GM12878 (cell line): ENCODE measurements around the gene TP53RK. TPM values are rescaled to one million over a fixed set of nuclear protein-coding genes. Genes with fewer than 3 reads are reported as not detected.

Source experiments
- ATAC-seq: fragments of 200-7000 bp; cut with Tn5 transposase; 3 replicates; pipeline ENCODE4 v1.9.1; 2020; ENCODE audit warnings: mild to moderate bottlenecking, moderate library complexity
- BruUV-seq: library from RNA; stranded (reverse); fragments of 400-500 nt; replicated peaks from 2 replicates; lab custom pipeline; 2021; lab: Mats Ljungman, UMichigan
- CTCF ChIA-PET: fragments of 300-600 bp; sonication (Branson Sonifier 250); formaldehyde crosslinking; extraction: SDS; loops from one replicate; lab custom pipeline; 2021; ENCODE audit warnings: inconsistent platforms; lab: Yijun Ruan, JAX
- POLR2A ChIA-PET: fragments of 350-600 bp; formaldehyde crosslinking; extraction: SDS; loops from one replicate; lab custom pipeline; 2021; ENCODE audit warnings: inconsistent platforms; lab: Charles Lee
- RAD21 ChIA-PET: fragments of 300-600 bp; sonication (Branson Sonifier 250); formaldehyde crosslinking; loops from one replicate; lab custom pipeline; 2023; ENCODE audit warnings: antibody characterized with exemption; ENCODE audit not compliant: unreplicated experiment; lab: Charles Lee
- SMC1A ChIA-PET: fragments of 300-600 bp; sonication (Branson Sonifier 250); formaldehyde crosslinking; loops from one replicate; lab custom pipeline; 2023; ENCODE audit not compliant: unreplicated experiment, uncharacterized antibody; lab: Charles Lee
- DNase-seq: peaks from one replicate; pipeline ENCODE4 v3.0.0-alpha.2; 2011; ENCODE audit warnings: low read depth, low spot score
- FAIRE-seq: peaks from 3 replicates; lab custom pipeline; 2011; peaks lifted over from hg19 to GRCh38; lab: Jason Lieb, UNC
- H2AFZ ChIP-seq: 2 replicates; pipeline ENCODE4 v1.6.0; 2011; ENCODE audit warnings: low read depth, low read length, control low read depth; ENCODE audit not compliant: control insufficient read depth
- H3K27ac ChIP-seq: 2 replicates; pipeline ENCODE4 v1.5.1; 2011; ENCODE audit warnings: control low read depth; ENCODE audit not compliant: control insufficient read depth, insufficient read depth
- H3K27me3 ChIP-seq, 2 experiments: replicated peaks in 1 of 2; 2 replicates each; pipeline versions ENCODE4 v1.6.0 to v1.6.1; 2011; ENCODE audit warnings: low read length in 1 of 2; ENCODE audit not compliant: control insufficient read depth in 2 of 2, insufficient read depth in 2 of 2
- H3K36me3 ChIP-seq, 2 experiments: 2 replicates each; pipeline ENCODE4 v1.5.1; 2011; ENCODE audit warnings: low read length in 1 of 2; ENCODE audit not compliant: control insufficient read depth in 2 of 2, insufficient read depth in 2 of 2
- H3K4me1 ChIP-seq: 2 replicates; pipeline ENCODE4 v1.6.1; 2011; ENCODE audit warnings: mild to moderate bottlenecking, low read length, moderate library complexity, mixed read lengths; ENCODE audit not compliant: control insufficient read depth, insufficient read depth
- H3K4me2 ChIP-seq: 2 replicates; pipeline ENCODE4 v1.6.0; 2011; ENCODE audit warnings: control low read depth; ENCODE audit not compliant: control insufficient read depth, insufficient read depth
- H3K4me3 ChIP-seq: fragments of 200-600 bp; sonication (generic); 2 replicates; pipeline ENCODE4 v1.5.1; 2016
- H3K79me2 ChIP-seq: 2 replicates; pipeline ENCODE4 v1.6.0; 2011; ENCODE audit warnings: low read length; ENCODE audit not compliant: control insufficient read depth, insufficient read depth
- H3K9ac ChIP-seq: 2 replicates; pipeline ENCODE4 v1.8.0; 2011; ENCODE audit warnings: low read length, control low read depth, mixed read lengths; ENCODE audit not compliant: control insufficient read depth, insufficient read depth
- H3K9me3 ChIP-seq: replicated peaks from 3 replicates; pipeline ENCODE4 v1.5.1; 2011; ENCODE audit warnings: mild to moderate bottlenecking, low read length; ENCODE audit not compliant: control insufficient read depth, insufficient read depth
- H4K20me1 ChIP-seq: 2 replicates; pipeline ENCODE4 v1.6.0; 2011; ENCODE audit not compliant: control insufficient read depth, insufficient read depth
- RB1 ChIP-seq: fragments of 450-650 bp; formaldehyde crosslinking; IDR thresholded peaks from 2 replicates; pipeline ENCODE4 v1.6.1; 2017; ENCODE audit warnings: mild to moderate bottlenecking, borderline replicate concordance
- SP1 ChIP-seq: IDR thresholded peaks from one replicate; pipeline ENCODE4 v1.6.1; 2011; ENCODE audit warnings: low read depth, low read length
- WGBS: methylation state at CpG from one replicate; pipeline ENCODE4 v1.1.6; 2016; ENCODE audit warnings: low lambda C conversion rate; ENCODE audit not compliant: insufficient replicate concordance, insufficient coverage; ENCODE audit errors: missing lambda C conversion rate; 5-methylcytosine and 5-hydroxymethylcytosine counted together
- in situ Hi-C: fragments of 300-500 bp; cut with MboI; formaldehyde crosslinking; loops from 9 replicates; pipeline ENCODE4 v1.14.3; 2018; ENCODE audit warnings: mixed read lengths
- intact Hi-C: fragments of 100-400 bp; cut with micrococcal nuclease; formaldehyde crosslinking; loops from one replicate; pipeline ENCODE4 v1.14.2; 2022; ENCODE audit not compliant: unreplicated experiment
- polyA plus RNA-seq, 11 experiments: library from polyadenylated mRNA; depleted of rRNA in 4 of 11; unstranded in 6 of 11; stranded (reverse) in 5 of 11; fragments of >200 nt; fragmentation: Nextera tagmentation in 4 of 11; fragmentation: Illumina TruSeq in 1 of 11; extraction: Ambion mirVana in 4 of 11; extraction: Trizol in 1 of 11; gene quantifications; 1 replicate in 1 of 11; 2 replicates in 10 of 11; pipeline versions ENCODE4 v1.2.1 to v1.2.3, GENCODE V29; 2011 to 2016; ENCODE audit warnings: inconsistent platforms in 2 of 11, missing spikeins in 2 of 11, low read depth in 1 of 11
- total RNA-seq, 4 experiments: library from RNA; depleted of rRNA in 3 of 4; stranded (reverse); fragments of >200 nt in 3 of 4; fragmentation: Illumina TruSeq in 1 of 4; extraction: Trizol in 1 of 4; gene quantifications; 2 replicates each; pipeline versions ENCODE4 v1.2.1 to v1.2.3, GENCODE V29; 2013 to 2021
- TF ChIP-seq, protein P1 (sequence below): fragments of 450-650 bp; formaldehyde crosslinking; IDR thresholded peaks from 2 replicates; pipeline ENCODE4 v1.5.0; 2022; ENCODE audit warnings: mild to moderate bottlenecking, missing genetic modification characterization
- TF ChIP-seq, protein P2 (sequence below): fragments of 450-650 bp; IDR thresholded peaks from 2 replicates; pipeline ENCODE4 v1.6.1; 2016; ENCODE audit warnings: mild to moderate bottlenecking
- TF ChIP-seq, protein P3 (sequence below): fragments of 450-650 bp; formaldehyde crosslinking; IDR thresholded peaks from 2 replicates; pipeline ENCODE4 v1.4.0; 2020; ENCODE audit warnings: mild to moderate bottlenecking, moderate library complexity
- TF ChIP-seq, protein P4 (sequence below): fragments of 450-650 bp; IDR thresholded peaks from 2 replicates; pipeline ENCODE4 v1.6.1; 2017; ENCODE audit warnings: mild to moderate bottlenecking, moderate library complexity

Gene TP53RK
- total and polyA plus RNA-seq, 10 of the 15 experiments (the other 5 are each of a cell fraction or from before 2014, with no cell fraction given), result 3.8 to 23.1 (median 16.1) TPM

DNA sequence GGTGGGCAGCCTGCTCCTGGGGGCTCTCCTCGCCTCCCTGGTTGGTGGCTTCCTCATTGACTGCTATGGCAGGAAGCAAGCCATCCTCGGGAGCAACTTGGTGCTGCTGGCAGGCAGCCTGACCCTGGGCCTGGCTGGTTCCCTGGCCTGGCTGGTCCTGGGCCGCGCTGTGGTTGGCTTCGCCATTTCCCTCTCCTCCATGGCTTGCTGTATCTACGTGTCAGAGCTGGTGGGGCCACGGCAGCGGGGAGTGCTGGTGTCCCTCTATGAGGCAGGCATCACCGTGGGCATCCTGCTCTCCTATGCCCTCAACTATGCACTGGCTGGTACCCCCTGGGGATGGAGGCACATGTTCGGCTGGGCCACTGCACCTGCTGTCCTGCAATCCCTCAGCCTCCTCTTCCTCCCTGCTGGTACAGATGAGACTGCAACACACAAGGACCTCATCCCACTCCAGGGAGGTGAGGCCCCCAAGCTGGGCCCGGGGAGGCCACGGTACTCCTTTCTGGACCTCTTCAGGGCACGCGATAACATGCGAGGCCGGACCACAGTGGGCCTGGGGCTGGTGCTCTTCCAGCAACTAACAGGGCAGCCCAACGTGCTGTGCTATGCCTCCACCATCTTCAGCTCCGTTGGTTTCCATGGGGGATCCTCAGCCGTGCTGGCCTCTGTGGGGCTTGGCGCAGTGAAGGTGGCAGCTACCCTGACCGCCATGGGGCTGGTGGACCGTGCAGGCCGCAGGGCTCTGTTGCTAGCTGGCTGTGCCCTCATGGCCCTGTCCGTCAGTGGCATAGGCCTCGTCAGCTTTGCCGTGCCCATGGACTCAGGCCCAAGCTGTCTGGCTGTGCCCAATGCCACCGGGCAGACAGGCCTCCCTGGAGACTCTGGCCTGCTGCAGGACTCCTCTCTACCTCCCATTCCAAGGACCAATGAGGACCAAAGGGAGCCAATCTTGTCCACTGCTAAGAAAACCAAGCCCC is 36.2 kb upstream of the TP53RK start (continued):
- TF ChIP-seq, protein P1, sequence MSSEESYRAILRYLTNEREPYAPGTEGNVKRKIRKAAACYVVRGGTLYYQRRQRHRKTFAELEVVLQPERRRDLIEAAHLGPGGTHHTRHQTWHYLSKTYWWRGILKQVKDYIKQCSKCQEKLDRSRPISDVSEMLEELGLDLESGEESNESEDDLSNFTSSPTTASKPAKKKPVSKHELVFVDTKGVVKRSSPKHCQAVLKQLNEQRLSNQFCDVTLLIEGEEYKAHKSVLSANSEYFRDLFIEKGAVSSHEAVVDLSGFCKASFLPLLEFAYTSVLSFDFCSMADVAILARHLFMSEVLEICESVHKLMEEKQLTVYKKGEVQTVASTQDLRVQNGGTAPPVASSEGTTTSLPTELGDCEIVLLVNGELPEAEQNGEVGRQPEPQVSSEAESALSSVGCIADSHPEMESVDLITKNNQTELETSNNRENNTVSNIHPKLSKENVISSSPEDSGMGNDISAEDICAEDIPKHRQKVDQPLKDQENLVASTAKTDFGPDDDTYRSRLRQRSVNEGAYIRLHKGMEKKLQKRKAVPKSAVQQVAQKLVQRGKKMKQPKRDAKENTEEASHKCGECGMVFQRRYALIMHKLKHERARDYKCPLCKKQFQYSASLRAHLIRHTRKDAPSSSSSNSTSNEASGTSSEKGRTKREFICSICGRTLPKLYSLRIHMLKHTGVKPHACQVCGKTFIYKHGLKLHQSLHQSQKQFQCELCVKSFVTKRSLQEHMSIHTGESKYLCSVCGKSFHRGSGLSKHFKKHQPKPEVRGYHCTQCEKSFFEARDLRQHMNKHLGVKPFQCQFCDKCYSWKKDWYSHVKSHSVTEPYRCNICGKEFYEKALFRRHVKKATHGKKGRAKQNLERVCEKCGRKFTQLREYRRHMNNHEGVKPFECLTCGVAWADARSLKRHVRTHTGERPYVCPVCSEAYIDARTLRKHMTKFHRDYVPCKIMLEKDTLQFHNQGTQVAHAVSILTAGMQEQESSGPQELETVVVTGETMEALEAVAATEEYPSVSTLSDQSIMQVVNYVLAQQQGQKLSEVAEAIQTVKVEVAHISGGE (CRISPR knock-in tag), result no peak
- TF ChIP-seq SP1, result no peak

DNA sequence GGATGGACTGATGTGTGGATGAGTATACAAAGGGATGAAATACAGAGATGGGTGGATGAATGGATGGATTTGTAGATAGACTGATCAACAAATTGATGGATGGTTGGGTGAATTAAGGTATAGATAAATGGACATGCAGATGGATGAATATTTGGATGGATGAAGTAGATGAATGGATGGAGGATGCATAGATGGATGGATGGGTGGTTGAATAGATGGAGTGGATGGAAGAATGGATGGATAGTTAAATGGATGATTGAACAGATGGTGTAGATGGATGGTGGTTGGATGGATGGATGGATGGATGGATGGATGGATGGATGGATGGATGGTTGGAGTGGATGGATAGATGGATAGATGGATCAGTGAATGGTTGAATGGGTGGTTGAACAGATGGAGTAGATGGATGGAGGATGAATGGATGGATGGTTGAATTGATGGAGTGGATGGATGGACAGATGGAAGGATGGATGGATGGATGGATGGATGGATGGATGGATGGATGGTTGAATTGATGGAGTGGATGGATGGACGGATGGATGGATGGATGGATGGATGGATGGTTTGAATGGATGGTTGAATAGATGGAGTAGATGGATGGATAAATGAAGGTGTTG is 35.2 kb upstream of the TP53RK start:
- Histone ChIP-seq H3K4me3 (no peak overlapping the region), H3K79me2 (no peaks in the 10 kb centered on the region), H3K9ac (no peak overlapping the region), H3K4me1 (no peaks in the 10 kb centered on the region), H2AFZ (no peak overlapping the region), H3K27ac (no peak overlapping the region), H3K36me3 (no peaks in the 10 kb centered on the region), H3K9me3 (no peaks in the 10 kb centered on the region; the same call in 2 of the 3 replicates), H4K20me1 (no peaks in the 10 kb centered on the region), H3K27me3 (no peaks in the 10 kb centered on the region), H3K4me2 (no peak overlapping the region)
- ChIA-PET CTCF (no interaction called here), POLR2A (no interaction called here), SMC1A (no interaction called here), RAD21 (no interaction called here)
- no peak for FAIRE-seq
- 0% methylated on average over 1 of the region's 1 CpG for WGBS
- intact Hi-C loops, result no loop called here
- no TSS peak for BruUV-seq
- in situ Hi-C loops, result no loop called here
- DNase-seq, result no peak
- ATAC-seq, result no peak
- TF ChIP-seq, protein P2, sequence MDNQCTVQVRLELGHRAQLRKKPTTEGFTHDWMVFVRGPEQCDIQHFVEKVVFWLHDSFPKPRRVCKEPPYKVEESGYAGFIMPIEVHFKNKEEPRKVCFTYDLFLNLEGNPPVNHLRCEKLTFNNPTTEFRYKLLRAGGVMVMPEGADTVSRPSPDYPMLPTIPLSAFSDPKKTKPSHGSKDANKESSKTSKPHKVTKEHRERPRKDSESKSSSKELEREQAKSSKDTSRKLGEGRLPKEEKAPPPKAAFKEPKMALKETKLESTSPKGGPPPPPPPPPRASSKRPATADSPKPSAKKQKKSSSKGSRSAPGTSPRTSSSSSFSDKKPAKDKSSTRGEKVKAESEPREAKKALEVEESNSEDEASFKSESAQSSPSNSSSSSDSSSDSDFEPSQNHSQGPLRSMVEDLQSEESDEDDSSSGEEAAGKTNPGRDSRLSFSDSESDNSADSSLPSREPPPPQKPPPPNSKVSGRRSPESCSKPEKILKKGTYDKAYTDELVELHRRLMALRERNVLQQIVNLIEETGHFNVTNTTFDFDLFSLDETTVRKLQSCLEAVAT, result no peak
- TF ChIP-seq, protein P3, sequence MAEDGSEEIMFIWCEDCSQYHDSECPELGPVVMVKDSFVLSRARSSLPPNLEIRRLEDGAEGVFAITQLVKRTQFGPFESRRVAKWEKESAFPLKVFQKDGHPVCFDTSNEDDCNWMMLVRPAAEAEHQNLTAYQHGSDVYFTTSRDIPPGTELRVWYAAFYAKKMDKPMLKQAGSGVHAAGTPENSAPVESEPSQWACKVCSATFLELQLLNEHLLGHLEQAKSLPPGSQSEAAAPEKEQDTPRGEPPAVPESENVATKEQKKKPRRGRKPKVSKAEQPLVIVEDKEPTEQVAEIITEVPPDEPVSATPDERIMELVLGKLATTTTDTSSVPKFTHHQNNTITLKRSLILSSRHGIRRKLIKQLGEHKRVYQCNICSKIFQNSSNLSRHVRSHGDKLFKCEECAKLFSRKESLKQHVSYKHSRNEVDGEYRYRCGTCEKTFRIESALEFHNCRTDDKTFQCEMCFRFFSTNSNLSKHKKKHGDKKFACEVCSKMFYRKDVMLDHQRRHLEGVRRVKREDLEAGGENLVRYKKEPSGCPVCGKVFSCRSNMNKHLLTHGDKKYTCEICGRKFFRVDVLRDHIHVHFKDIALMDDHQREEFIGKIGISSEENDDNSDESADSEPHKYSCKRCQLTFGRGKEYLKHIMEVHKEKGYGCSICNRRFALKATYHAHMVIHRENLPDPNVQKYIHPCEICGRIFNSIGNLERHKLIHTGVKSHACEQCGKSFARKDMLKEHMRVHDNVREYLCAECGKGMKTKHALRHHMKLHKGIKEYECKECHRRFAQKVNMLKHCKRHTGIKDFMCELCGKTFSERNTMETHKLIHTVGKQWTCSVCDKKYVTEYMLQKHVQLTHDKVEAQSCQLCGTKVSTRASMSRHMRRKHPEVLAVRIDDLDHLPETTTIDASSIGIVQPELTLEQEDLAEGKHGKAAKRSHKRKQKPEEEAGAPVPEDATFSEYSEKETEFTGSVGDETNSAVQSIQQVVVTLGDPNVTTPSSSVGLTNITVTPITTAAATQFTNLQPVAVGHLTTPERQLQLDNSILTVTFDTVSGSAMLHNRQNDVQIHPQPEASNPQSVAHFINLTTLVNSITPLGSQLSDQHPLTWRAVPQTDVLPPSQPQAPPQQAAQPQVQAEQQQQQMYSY (CRISPR knock-in tag), result no peak
- TF ChIP-seq, protein P4, sequence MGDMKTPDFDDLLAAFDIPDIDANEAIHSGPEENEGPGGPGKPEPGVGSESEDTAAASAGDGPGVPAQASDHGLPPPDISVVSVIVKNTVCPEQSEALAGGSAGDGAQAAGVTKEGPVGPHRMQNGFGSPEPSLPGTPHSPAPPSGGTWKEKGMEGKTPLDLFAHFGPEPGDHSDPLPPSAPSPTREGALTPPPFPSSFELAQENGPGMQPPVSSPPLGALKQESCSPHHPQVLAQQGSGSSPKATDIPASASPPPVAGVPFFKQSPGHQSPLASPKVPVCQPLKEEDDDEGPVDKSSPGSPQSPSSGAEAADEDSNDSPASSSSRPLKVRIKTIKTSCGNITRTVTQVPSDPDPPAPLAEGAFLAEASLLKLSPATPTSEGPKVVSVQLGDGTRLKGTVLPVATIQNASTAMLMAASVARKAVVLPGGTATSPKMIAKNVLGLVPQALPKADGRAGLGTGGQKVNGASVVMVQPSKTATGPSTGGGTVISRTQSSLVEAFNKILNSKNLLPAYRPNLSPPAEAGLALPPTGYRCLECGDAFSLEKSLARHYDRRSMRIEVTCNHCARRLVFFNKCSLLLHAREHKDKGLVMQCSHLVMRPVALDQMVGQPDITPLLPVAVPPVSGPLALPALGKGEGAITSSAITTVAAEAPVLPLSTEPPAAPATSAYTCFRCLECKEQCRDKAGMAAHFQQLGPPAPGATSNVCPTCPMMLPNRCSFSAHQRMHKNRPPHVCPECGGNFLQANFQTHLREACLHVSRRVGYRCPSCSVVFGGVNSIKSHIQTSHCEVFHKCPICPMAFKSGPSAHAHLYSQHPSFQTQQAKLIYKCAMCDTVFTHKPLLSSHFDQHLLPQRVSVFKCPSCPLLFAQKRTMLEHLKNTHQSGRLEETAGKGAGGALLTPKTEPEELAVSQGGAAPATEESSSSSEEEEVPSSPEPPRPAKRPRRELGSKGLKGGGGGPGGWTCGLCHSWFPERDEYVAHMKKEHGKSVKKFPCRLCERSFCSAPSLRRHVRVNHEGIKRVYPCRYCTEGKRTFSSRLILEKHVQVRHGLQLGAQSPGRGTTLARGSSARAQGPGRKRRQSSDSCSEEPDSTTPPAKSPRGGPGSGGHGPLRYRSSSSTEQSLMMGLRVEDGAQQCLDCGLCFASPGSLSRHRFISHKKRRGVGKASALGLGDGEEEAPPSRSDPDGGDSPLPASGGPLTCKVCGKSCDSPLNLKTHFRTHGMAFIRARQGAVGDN, result no peak
- no peak for TF ChIP-seq RB1
